ENCODE measurements around the gene SERPING1. TPM values are rescaled to one million over a fixed set of nuclear protein-coding genes. Genes with fewer than 3 reads are reported as not detected.

Gene SERPING1
- total RNA-seq, 3 donors from 2014 or later, result 421 to 823 (median 479) TPM

GRCh38 chr11:57624864-57625263 lies 27.4 kb downstream of the SERPING1 start:
- peaks cover 0 to 1% of the 10 kb centered on the region in 2 donors for H3K9me3 ChIP-seq
- H3K36me3 ChIP-seq, result no peaks in the 10 kb centered on the region
- H3K27ac ChIP-seq, result no peak overlapping the region
- intact Hi-C loops (cut with DNase I; ENCODE audit: low total_unique reads), result no loop called here
- no peaks in the 10 kb centered on the region for H3K4me1 ChIP-seq
- TF ChIP-seq POLR2AphosphoS5 (IDR thresholded peaks at IDR 0.05), result no peak
- TF ChIP-seq CTCF (IDR thresholded peaks at IDR 0.05), result no peak
- TF ChIP-seq POLR2A (IDR thresholded peaks at IDR 0.05), result no peak
- no peaks in the 10 kb centered on the region for H3K27me3 ChIP-seq
- no peak overlapping the region for H3K4me3 ChIP-seq
- DNase-seq (ENCODE audit: low spot score in 2 of 2), result no peak

GRCh38 chr11:57626895-57627294 lies 29.4 kb downstream of the SERPING1 start:
- TF ChIP-seq POLR2AphosphoS5 (IDR thresholded peaks at IDR 0.05) (no peak), POLR2A (IDR thresholded peaks at IDR 0.05) (no peak), CTCF (IDR thresholded peaks at IDR 0.05) (no peak)
- DNase-seq (ENCODE audit: low spot score in 2 of 2), result no peak
- Histone ChIP-seq H3K4me1 (no peaks in the 10 kb centered on the region), H3K9me3 (no peaks in the 10 kb centered on the region), H3K4me3 (no peak overlapping the region), H3K27ac (no peak overlapping the region), H3K36me3 (no peaks in the 10 kb centered on the region), H3K27me3 (no peaks in the 10 kb centered on the region)
- intact Hi-C loops (cut with DNase I; ENCODE audit: low total_unique reads), result no loop called here

GRCh38 chr11:57630171-57630570 lies 32.7 kb downstream of the SERPING1 start:
- no peak overlapping the region for H3K4me3 ChIP-seq
- H3K27ac ChIP-seq, result no peak overlapping the region
- H3K9me3 ChIP-seq, result no peaks in the 10 kb centered on the region
- DNase-seq (ENCODE audit: low spot score in 2 of 2), result no peak
- no peak for TF ChIP-seq CTCF (IDR thresholded peaks at IDR 0.05)
- no peak for TF ChIP-seq POLR2AphosphoS5 (IDR thresholded peaks at IDR 0.05)
- TF ChIP-seq POLR2A (IDR thresholded peaks at IDR 0.05), result no peak
- H3K4me1 ChIP-seq, result no peaks in the 10 kb centered on the region
- H3K27me3 ChIP-seq, result no peaks in the 10 kb centered on the region
- H3K36me3 ChIP-seq, result no peaks in the 10 kb centered on the region
- intact Hi-C loops (cut with DNase I; ENCODE audit: low total_unique reads), result no loop called here

- no peak overlapping the region for H3K27ac ChIP-seq
- H3K27me3 ChIP-seq, result no peaks in the 10 kb centered on the region
- DNase-seq (ENCODE audit: low spot score in 2 of 2), result no peak
- H3K4me3 ChIP-seq, result no peak overlapping the region
- H3K9me3 ChIP-seq, result no peaks in the 10 kb centered on the region
- H3K36me3 ChIP-seq, result no peaks in the 10 kb centered on the region
- intact Hi-C loops (cut with DNase I; ENCODE audit: low total_unique reads), result no loop called here
- no peaks in the 10 kb centered on the region for H3K4me1 ChIP-seq
- no peak for TF ChIP-seq POLR2AphosphoS5 (IDR thresholded peaks at IDR 0.05)
- TF ChIP-seq CTCF (IDR thresholded peaks at IDR 0.05), result no peak
- TF ChIP-seq POLR2A (IDR thresholded peaks at IDR 0.05), result no peak
Observed at GRCh38 chr11:57632116-57632515, 34.6 kb downstream of the SERPING1 start.

- Histone ChIP-seq H3K4me1 (no peaks in the 10 kb centered on the region), H3K9me3 (no peaks in the 10 kb centered on the region), H3K36me3 (no peaks in the 10 kb centered on the region), H3K27me3 (no peaks in the 10 kb centered on the region), H3K4me3 (no peak overlapping the region), H3K27ac (no peak overlapping the region)
- no peak for DNase-seq (ENCODE audit: low spot score in 2 of 2)
- TF ChIP-seq CTCF (IDR thresholded peaks at IDR 0.05), result no peak
- no peak for TF ChIP-seq POLR2A (IDR thresholded peaks at IDR 0.05)
- no peak for TF ChIP-seq POLR2AphosphoS5 (IDR thresholded peaks at IDR 0.05)
- intact Hi-C loops (cut with DNase I; ENCODE audit: low total_unique reads), result no loop called here
Observed at GRCh38 chr11:57633394-57634070, 36.0 kb downstream of the SERPING1 start.

All from breast epithelium (tissue), 4 donors.